ENCODE data around the gene UBE4B. TPM values are rescaled to one million over a fixed set of nuclear protein-coding genes. Genes with fewer than 3 reads are reported as not detected.

The UBE4B gene
- total and polyA plus RNA-seq, 2 of the 13 experiments (the other 11 are each of a cell fraction or from before 2014, with no cell fraction given), result 15.2 to 24.8 TPM

GRCh38 chr1:10209905-10210810 is 177.4 kb downstream of the UBE4B start, which contains the start of gene KIF1B (continued):
- TF ChIP-seq GLMP (CRISPR knock-in tag; IDR thresholded peaks at IDR 0.05; ENCODE audit: borderline replicate concordance) (no peak), SYNCRIP (IDR thresholded peaks at IDR 0.05; ENCODE audit: insufficient read depth, low read depth, low read length) (no peak), FOXO4 (CRISPR knock-in tag; conservative IDR thresholded peaks at IDR 0.05) (no peak), NR2F6 (IDR thresholded peaks at IDR 0.05) (no peak), NR2F6 (CRISPR knock-in tag; IDR thresholded peaks at IDR 0.05) (no peak; the same call in 1 of the 2 replicates), ZNF883 (CRISPR knock-in tag; IDR thresholded peaks at IDR 0.05; ENCODE audit: not compliant biosample characterization) (peak; percentile 93), TRIM24 (CRISPR knock-in tag; IDR thresholded peaks at IDR 0.05) (no peak), PAWR (CRISPR knock-in tag; IDR thresholded peaks at IDR 0.05; ENCODE audit: borderline replicate concordance) (no peak), ERF (CRISPR knock-in tag; IDR thresholded peaks at IDR 0.05) (no peak; the same call in 1 of the 2 replicates), AGO2 (optimal IDR thresholded peaks at IDR 0.05; ENCODE audit: low read depth, low read length) (peak; percentile 51), ZNF414 (CRISPR knock-in tag; IDR thresholded peaks at IDR 0.05) (peak; percentile 78; the same call in 1 of the 2 replicates), HNRNPL (IDR thresholded peaks at IDR 0.05; ENCODE audit: low read depth, low read length) (peak; percentile 57; the same call in 1 of the 2 replicates), SNAPC2 (CRISPR knock-in tag; IDR thresholded peaks at IDR 0.05) (no peak), ZBTB3 (CRISPR knock-in tag; IDR thresholded peaks at IDR 0.05; ENCODE audit: borderline replicate concordance, low read depth) (no peak), ZNF207 (IDR thresholded peaks at IDR 0.05; ENCODE audit: borderline replicate concordance) (no peak), SIN3A (IDR thresholded peaks at IDR 0.05; ENCODE audit: borderline replicate concordance, low read depth, low read length) (no peak), POLR2AphosphoS5 (IDR thresholded peaks at IDR 0.05; ENCODE audit: low read depth, low read length) (peak; percentile 60; the same call in 1 of the 2 replicates), HCFC1 (IDR thresholded peaks at IDR 0.05; ENCODE audit: low read depth, low read length) (no peak), JUND (CRISPR knock-in tag; IDR thresholded peaks at IDR 0.05) (no peak; the same call in 1 of the 2 replicates), ZNF138 (CRISPR knock-in tag; IDR thresholded peaks at IDR 0.05; ENCODE audit: low read depth) (peak; percentile 78; the same call in 1 of the 2 replicates), ZNF512B (CRISPR knock-in tag; IDR thresholded peaks at IDR 0.05; ENCODE audit: borderline replicate concordance) (no peak), ZNF570 (CRISPR knock-in tag; IDR thresholded peaks at IDR 0.05; ENCODE audit: borderline replicate concordance) (no peak), STAG1 (CRISPR knock-in tag; IDR thresholded peaks at IDR 0.05) (peak; percentile 52), BHLHE40 (IDR thresholded peaks at IDR 0.05; ENCODE audit: low read length) (no peak), POLR2A (IDR thresholded peaks at IDR 0.05; ENCODE audit: insufficient read depth in 1 of 2, low read depth in 2 of 2, low read length in 2 of 2) (peak; percentile 86 to 93)

All from HepG2 (cell line).